Measurements from ENCODE around the gene GRHPR.
A peak's percentile ranks its signal among the peaks of the same experiment; 100 is the strongest.

- peak; percentile 68; the same call in 1 of the 2 replicates for TF ChIP-seq POLR2A (IDR thresholded peaks at IDR 0.05; ENCODE audit: low read depth, low read length)
- peak; percentile 57 for TF ChIP-seq POLR2AphosphoS5 (IDR thresholded peaks at IDR 0.05; ENCODE audit: low read depth, low read length)
Measured at GRCh38 chr9:37464426-37465248, 42.1 kb downstream of the GRHPR start.

Data from GM12891 (cell line).